Limb (tissue), 2 donors: ENCODE results near the gene OR6Y1.

ENCODE experiments used
- DNase-seq, 2 donors: peaks; one replicate each; pipeline ENCODE4 v3.0.0-alpha.2; 2016; ENCODE audit errors: extremely low spot score in 2 of 2

The OR6Y1 gene

GRCh38 chr1:158554352-158554751 lies at the start of gene OR6Y1:
Gene OR6Y1, minus strand, starts transcription at chr1:158554405. Its CDS starts 6,300 bp downstream, at chr1:158548105.
- no peak for DNase-seq

GRCh38 chr1:158600735-158601134 lies 46.5 kb upstream of the OR6Y1 start:
- no peak for DNase-seq

- no peak for DNase-seq
Measured at GRCh38 chr1:158586942-158587341, 32.7 kb upstream of the OR6Y1 start.

- DNase-seq: no peak
Measured at GRCh38 chr1:158583962-158584361, 29.8 kb upstream of the OR6Y1 start.

GRCh38 chr1:158579733-158580132 lies 25.5 kb upstream of the OR6Y1 start, which contains the start of gene OR10X1:
Gene OR10X1, minus strand, starts transcription at chr1:158579899. Its CDS starts 0 bp downstream, at chr1:158579899.
- no peak for DNase-seq

GRCh38 chr1:158577561-158577960 lies 23.4 kb upstream of the OR6Y1 start:
- no peak for DNase-seq

GRCh38 chr1:158572226-158572625 lies 18.0 kb upstream of the OR6Y1 start:
- DNase-seq: no peak

- DNase-seq: no peak
Measured at GRCh38 chr1:158570480-158570879, 16.3 kb upstream of the OR6Y1 start, which contains the start of gene OR6P1. Gene OR6P1, minus strand, starts transcription at chr1:158570580. Its CDS starts 6,976 bp downstream, at chr1:158563604.

- DNase-seq: no peak
Measured at GRCh38 chr1:158564608-158565007, 10.4 kb upstream of the OR6Y1 start.

- DNase-seq: no peak
Measured at GRCh38 chr1:158563853-158564252, 9.6 kb upstream of the OR6Y1 start.

GRCh38 chr1:158559696-158560095 lies 5.5 kb upstream of the OR6Y1 start:
- peak in 1 of 2 donors; percentile 5 for DNase-seq

- no peak for DNase-seq
Measured at GRCh38 chr1:158552296-158552695, 1.9 kb downstream of the OR6Y1 start.

GRCh38 chr1:158547533-158547932 lies 6.7 kb downstream of the OR6Y1 start:
- DNase-seq: no peak

GRCh38 chr1:158537609-158538008 lies 16.6 kb downstream of the OR6Y1 start:
- no peak for DNase-seq

- no peak for DNase-seq
Measured at GRCh38 chr1:158534496-158534895, 19.7 kb downstream of the OR6Y1 start.

GRCh38 chr1:158527190-158527815 lies 26.9 kb downstream of the OR6Y1 start:
- no peak for DNase-seq

- DNase-seq: no peak
Measured at GRCh38 chr1:158521666-158522058, 32.5 kb downstream of the OR6Y1 start.

GRCh38 chr1:158520955-158521665 lies 33.1 kb downstream of the OR6Y1 start:
- no peak for DNase-seq

- DNase-seq: no peak
Measured at GRCh38 chr1:158520021-158520420, 34.2 kb downstream of the OR6Y1 start.

- DNase-seq: no peak
Measured at GRCh38 chr1:158516966-158517365, 37.2 kb downstream of the OR6Y1 start.

GRCh38 chr1:158509471-158510156 lies 44.6 kb downstream of the OR6Y1 start:
- DNase-seq: peak; percentile 39 to 54

GRCh38 chr1:158507511-158507910 lies 46.7 kb downstream of the OR6Y1 start:
- no peak for DNase-seq
